SK-N-SH (cell line): Measurements from ENCODE around the gene NTSR1. TPM values are rescaled to one million over a fixed set of nuclear protein-coding genes. Genes with fewer than 3 reads are reported as not detected.
A peak's percentile ranks its signal among the peaks of the same experiment; 100 is the strongest.

Experiments used
- CTCF ChIA-PET: fragments of 300-600, 350-600 bp; formaldehyde crosslinking; extraction: SDS; loops from one replicate; lab custom pipeline; 2021; lab: Yijun Ruan, JAX
- POLR2A ChIA-PET: fragments of 350-600 bp; sonication (Branson Sonifier 250); formaldehyde crosslinking; extraction: SDS; loops from one replicate; lab custom pipeline; 2020; ENCODE audit warnings: antibody characterized with exemption, inconsistent platforms; lab: Yijun Ruan, JAX
- DNase-seq: peaks from one replicate; pipeline ENCODE4 v3.0.0; 2012
- H2AFZ ChIP-seq: fragments of 200-600 bp; sonication (generic); 2 replicates; pipeline ENCODE4 v1.8.1; 2016; ENCODE audit warnings: antibody characterized with exemption, mild to moderate bottlenecking, low read depth
- H3F3A ChIP-seq: fragments of 200-600 bp; sonication (generic); replicated peaks from 2 replicates; pipeline ENCODE3; 2016; ENCODE audit warnings: antibody characterized with exemption, mild to moderate bottlenecking; ENCODE audit not compliant: insufficient read depth
- H3K27ac ChIP-seq, 2 experiments: fragments of 200-500 bp in 1 of 2; fragments of 200-600 bp in 1 of 2; sonication (Bioruptor generic) in 1 of 2; sonication (generic), shearing (Covaris generic) in 1 of 2; 2 replicates each; pipeline versions ENCODE4 v1.5.1 to v1.6.1; 2014 to 2016; ENCODE audit warnings: low read depth in 2 of 2, inconsistent platforms in 1 of 2, low read length in 1 of 2, mild to moderate bottlenecking in 1 of 2, mixed read lengths in 1 of 2
- H3K27me3 ChIP-seq: fragments of 200-600 bp; sonication (generic), shearing (Covaris generic); 2 replicates; pipeline ENCODE4 v1.6.1; 2016; ENCODE audit warnings: mixed run types; ENCODE audit not compliant: insufficient read depth
- H3K36me3 ChIP-seq, 2 experiments: fragments of 200-500 bp in 1 of 2; fragments of 200-600 bp in 1 of 2; sonication (Bioruptor generic) in 1 of 2; sonication (generic) in 1 of 2; replicated peaks in 1 of 2; 2 replicates each; pipeline versions ENCODE3 to v1.5.1; 2014 to 2016; ENCODE audit warnings: low read length in 1 of 2, mild to moderate bottlenecking in 1 of 2; ENCODE audit not compliant: insufficient read depth in 2 of 2, control insufficient read depth in 1 of 2
- H3K4me1 ChIP-seq, 2 experiments: fragments of 200-500 bp in 1 of 2; fragments of 200-600 bp in 1 of 2; sonication (Bioruptor generic) in 1 of 2; sonication (generic), shearing (Covaris generic) in 1 of 2; 2 replicates each; pipeline versions ENCODE4 v1.5.1 to v1.6.1; 2014 to 2016; ENCODE audit warnings: low read depth in 1 of 2, low read length in 1 of 2, mixed run types in 1 of 2; ENCODE audit not compliant: insufficient read depth in 2 of 2, control insufficient read depth in 1 of 2
- H3K4me2 ChIP-seq: fragments of 200-600 bp; sonication (generic), shearing (Covaris generic); 2 replicates; pipeline ENCODE4 v1.6.1; 2017; ENCODE audit warnings: mixed run types
- H3K4me3 ChIP-seq, 2 experiments: fragments of 200-500 bp in 1 of 2; fragments of 200-600 bp in 1 of 2; sonication (Bioruptor generic) in 1 of 2; sonication (generic), shearing (Covaris generic) in 1 of 2; 2 replicates each; pipeline versions ENCODE4 v1.5.1 to v1.8.1; 2014 to 2016; ENCODE audit warnings: low read depth in 2 of 2, inconsistent platforms in 1 of 2, low read length in 1 of 2, mild to moderate bottlenecking in 1 of 2, mixed read lengths in 1 of 2, moderate library complexity in 1 of 2
- H3K79me2 ChIP-seq: fragments of 200-600 bp; sonication (generic); 2 replicates; pipeline ENCODE4 v1.8.1; 2017; ENCODE audit warnings: mild to moderate bottlenecking; ENCODE audit not compliant: insufficient read depth
- H3K9ac ChIP-seq: fragments of 200-600 bp; sonication (generic); 2 replicates; pipeline ENCODE4 v1.6.1; 2017; ENCODE audit warnings: mixed run types
- H3K9me2 ChIP-seq: fragments of 200-600 bp; sonication (generic); 2 replicates; pipeline ENCODE4 v1.6.1; 2017; ENCODE audit warnings: mixed run types
- H3K9me3 ChIP-seq: fragments of 200-600 bp; sonication (generic); 2 replicates; pipeline ENCODE4 v1.6.1; 2017; ENCODE audit warnings: mixed run types, mild to moderate bottlenecking, moderate library complexity
- H4K20me1 ChIP-seq: fragments of 200-600 bp; sonication (generic); 2 replicates; pipeline ENCODE4 v1.6.1; 2017; ENCODE audit warnings: mild to moderate bottlenecking, mixed run types; ENCODE audit not compliant: insufficient read depth
- ELF1 ChIP-seq: IDR thresholded peaks from 2 replicates; pipeline ENCODE4 v1.4.0; 2012
- EP300 ChIP-seq, 2 experiments: IDR thresholded peaks; 2 replicates each; pipeline versions ENCODE4 v1.4.0 to v1.6.1; 2012; ENCODE audit warnings: borderline replicate concordance in 1 of 2, low read depth in 1 of 2, low read length in 1 of 2
- EZH2phosphoT487 ChIP-seq: fragments of 200-600 bp; sonication (generic); IDR thresholded peaks from 2 replicates; pipeline ENCODE4 v1.6.1; 2017; ENCODE audit warnings: low read depth, mixed run types, mild to moderate bottlenecking, antibody characterized with exemption, moderate library complexity, borderline replicate concordance
- FOSL2 ChIP-seq: IDR thresholded peaks from 2 replicates; pipeline ENCODE4 v1.4.0; 2012; ENCODE audit warnings: low read depth, mild to moderate bottlenecking, moderate library complexity, borderline replicate concordance
- MEF2A ChIP-seq: IDR thresholded peaks from 2 replicates; pipeline ENCODE4 v1.4.0; 2012; ENCODE audit warnings: low read depth, borderline replicate concordance
- NFIC ChIP-seq: IDR thresholded peaks from 2 replicates; pipeline ENCODE4 v1.4.0; 2012; ENCODE audit warnings: borderline replicate concordance
- RAD21 ChIP-seq: IDR thresholded peaks from 2 replicates; pipeline ENCODE4 v1.6.1; 2012; ENCODE audit warnings: mild to moderate bottlenecking, low read length
- RXRA ChIP-seq: IDR thresholded peaks from 2 replicates; pipeline ENCODE4 v1.4.0; 2012; ENCODE audit warnings: low read depth, mild to moderate bottlenecking, borderline replicate concordance
- TAF1 ChIP-seq: IDR thresholded peaks from 2 replicates; pipeline ENCODE4 v1.6.1; 2012; ENCODE audit warnings: low read depth, mild to moderate bottlenecking, low read length, moderate library complexity, borderline replicate concordance
- WGBS: methylation state at CpG from one replicate; pipeline ENCODE4 v1.1.6; 2017; ENCODE audit warnings: low lambda C conversion rate; 5-methylcytosine and 5-hydroxymethylcytosine counted together
- polyA plus RNA-seq, 3 experiments: library from polyadenylated mRNA; depleted of rRNA; stranded (reverse); fragments of >200 nt; gene quantifications; 2 replicates each; pipeline ENCODE4 v1.2.3, GENCODE V29; 2012
- TF ChIP-seq, protein P1 (sequence below): IDR thresholded peaks from 2 replicates; pipeline ENCODE4 v1.4.0; 2012; ENCODE audit warnings: low read depth, borderline replicate concordance
- TF ChIP-seq, protein P2 (sequence below): IDR thresholded peaks from 2 replicates; pipeline ENCODE4 v1.4.0; 2012; ENCODE audit warnings: low read depth
- TF ChIP-seq, protein P3 (sequence below): fragments of 150-350 bp; IDR thresholded peaks from 2 replicates; pipeline ENCODE4 v1.6.1; 2016; ENCODE audit warnings: mild to moderate bottlenecking, low read depth, low read length

Gene NTSR1
- polyA plus RNA-seq, 1 of the 3 experiments (the other 2 are of a cell fraction), result 8.2 TPM

DNA sequence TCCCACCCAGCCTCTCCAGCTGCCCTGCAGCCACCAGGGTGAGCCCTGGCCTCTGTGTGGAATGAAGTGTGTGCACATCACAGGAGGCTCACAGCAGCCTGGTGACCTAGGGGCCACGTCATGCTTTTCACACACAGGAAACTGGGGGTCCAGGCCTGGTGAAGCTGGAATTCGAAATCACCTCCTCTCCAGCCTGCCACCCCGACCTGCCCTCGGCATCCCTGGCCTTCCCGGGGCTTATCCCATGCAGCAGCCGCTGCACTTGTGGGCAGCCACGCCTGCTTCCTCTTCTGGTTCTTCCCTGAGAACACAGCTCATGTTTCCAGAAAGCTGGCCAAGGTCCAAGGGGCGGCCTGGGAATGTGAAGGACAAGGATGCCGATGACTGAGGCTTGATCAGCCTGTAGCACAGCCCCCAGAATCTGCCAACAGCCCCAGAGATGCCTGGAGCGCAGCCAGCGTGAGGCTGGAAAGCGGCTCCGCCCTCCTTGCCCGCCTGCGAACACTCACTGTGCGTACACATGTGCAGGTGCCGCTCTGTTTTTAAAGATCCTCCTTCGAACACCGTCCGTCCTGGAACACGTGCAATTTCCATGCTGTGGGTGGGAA lies 4.2 kb upstream of the NTSR1 start (continued):
- TF ChIP-seq, protein P1, sequence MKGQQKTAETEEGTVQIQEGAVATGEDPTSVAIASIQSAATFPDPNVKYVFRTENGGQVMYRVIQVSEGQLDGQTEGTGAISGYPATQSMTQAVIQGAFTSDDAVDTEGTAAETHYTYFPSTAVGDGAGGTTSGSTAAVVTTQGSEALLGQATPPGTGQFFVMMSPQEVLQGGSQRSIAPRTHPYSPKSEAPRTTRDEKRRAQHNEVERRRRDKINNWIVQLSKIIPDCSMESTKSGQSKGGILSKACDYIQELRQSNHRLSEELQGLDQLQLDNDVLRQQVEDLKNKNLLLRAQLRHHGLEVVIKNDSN, result no peak
- TF ChIP-seq EZH2phosphoT487, result no peak
- TF ChIP-seq TAF1, result no peak
- TF ChIP-seq EP300 (IDR thresholded peaks at IDR 0.05; ENCODE audit: borderline replicate concordance in 1 of 2, low read depth in 1 of 2, low read length in 1 of 2), result peak in 1 of 2 experiments; percentile 54; a peak in 1 of 4 replicates
- TF ChIP-seq, protein P2, sequence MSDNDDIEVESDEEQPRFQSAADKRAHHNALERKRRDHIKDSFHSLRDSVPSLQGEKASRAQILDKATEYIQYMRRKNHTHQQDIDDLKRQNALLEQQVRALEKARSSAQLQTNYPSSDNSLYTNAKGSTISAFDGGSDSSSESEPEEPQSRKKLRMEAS, result peak; percentile 62
- TF ChIP-seq FOSL2, result peak; percentile 23; the same call in 1 of the 2 replicates

DNA sequence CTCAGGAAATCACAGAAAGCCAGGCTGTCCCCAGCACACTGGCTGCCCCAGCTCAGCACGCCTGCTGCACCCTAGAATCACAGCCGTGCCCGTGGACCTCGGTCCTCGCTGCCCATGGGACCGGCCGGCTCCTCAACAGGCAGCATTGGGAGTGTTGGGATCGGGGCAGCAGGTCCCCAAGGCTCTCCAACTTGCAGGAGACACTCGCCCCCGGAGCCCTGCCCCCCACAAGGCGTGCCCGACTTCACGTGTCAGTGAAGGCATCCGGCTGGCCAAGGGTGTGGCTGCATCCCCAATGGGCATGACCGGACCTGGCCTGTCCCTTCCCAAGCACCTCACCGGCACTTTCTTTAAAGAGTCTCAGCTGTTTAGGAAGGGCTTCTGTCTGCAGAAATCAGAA lies 3.0 kb upstream of the NTSR1 start:
- no peak overlapping the region for H3K4me3 ChIP-seq
- no peak overlapping the region for H2AFZ ChIP-seq
- H3K4me1 ChIP-seq, result peaks cover 19 to 27% of the 10 kb centered on the region in 2 experiments; a peak in 3 of 4 replicates
- 76% methylated on average over 3 of the region's 16 CpGs for WGBS
- no peak for DNase-seq
- no peaks in the 10 kb centered on the region for H3K36me3 ChIP-seq
- H3K79me2 ChIP-seq, result no peaks in the 10 kb centered on the region
- H3K27me3 ChIP-seq, result peaks cover 25% of the 10 kb centered on the region
- H3K9ac ChIP-seq, result no peak overlapping the region
- TF ChIP-seq NFIC, result no peak
- TF ChIP-seq, protein P3, sequence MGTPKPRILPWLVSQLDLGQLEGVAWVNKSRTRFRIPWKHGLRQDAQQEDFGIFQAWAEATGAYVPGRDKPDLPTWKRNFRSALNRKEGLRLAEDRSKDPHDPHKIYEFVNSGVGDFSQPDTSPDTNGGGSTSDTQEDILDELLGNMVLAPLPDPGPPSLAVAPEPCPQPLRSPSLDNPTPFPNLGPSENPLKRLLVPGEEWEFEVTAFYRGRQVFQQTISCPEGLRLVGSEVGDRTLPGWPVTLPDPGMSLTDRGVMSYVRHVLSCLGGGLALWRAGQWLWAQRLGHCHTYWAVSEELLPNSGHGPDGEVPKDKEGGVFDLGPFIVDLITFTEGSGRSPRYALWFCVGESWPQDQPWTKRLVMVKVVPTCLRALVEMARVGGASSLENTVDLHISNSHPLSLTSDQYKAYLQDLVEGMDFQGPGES, result no peak
- TF ChIP-seq RAD21, result no peak
- TF ChIP-seq, protein P2, result no peak
- TF ChIP-seq ELF1, result no peak
- TF ChIP-seq EP300 (IDR thresholded peaks at IDR 0.05; ENCODE audit: borderline replicate concordance in 1 of 2, low read depth in 1 of 2, low read length in 1 of 2), result no peak
- TF ChIP-seq RXRA, result no peak
- TF ChIP-seq EZH2phosphoT487, result no peak
- no peak for TF ChIP-seq TAF1
- TF ChIP-seq MEF2A, result no peak
- TF ChIP-seq, all 33 proteins: peak for 0
- no peaks in the 10 kb centered on the region for H3K9me2 ChIP-seq
- ChIA-PET POLR2A (no interaction called here), CTCF (interaction anchor here (0.9 to 5.0 kb wide), 2 partner anchors 12 to 85 kb away, joined by 4 to 31 read pairs; no protein-coding TSS in a partner anchor)
- H3F3A ChIP-seq, result peaks cover 15% of the 10 kb centered on the region
- H3K4me2 ChIP-seq, result no peak overlapping the region
- no peak overlapping the region for H3K27ac ChIP-seq
- H4K20me1 ChIP-seq, result no peaks in the 10 kb centered on the region
- no peaks in the 10 kb centered on the region for H3K9me3 ChIP-seq
